HL-60 (cell line): ENCODE measurements around the gene CDC5L.

ENCODE experiments used
- DNase-seq, 2 experiments: peaks; one replicate each; pipeline ENCODE4 v3.0.0-alpha.2; 2010 to 2020; ENCODE audit warnings: low read depth in 1 of 2, low spot score in 1 of 2
- H3K27ac ChIP-seq: fragments of 250-450 bp; sonication (Bioruptor Pico); replicated peaks from 2 replicates; pipeline ENCODE4 v1.5.1; 2020; ENCODE audit warnings: mild to moderate bottlenecking, moderate library complexity
- H3K27me3 ChIP-seq: fragments of 250-450 bp; sonication (Bioruptor Pico); 2 replicates; pipeline ENCODE4 v1.5.1; 2021; ENCODE audit warnings: mild to moderate bottlenecking, moderate library complexity; ENCODE audit not compliant: insufficient read depth, poor library complexity, severe bottlenecking
- H3K4me3 ChIP-seq: replicated peaks from 2 replicates; pipeline ENCODE4 v1.5.1; 2011; ENCODE audit warnings: mild to moderate bottlenecking, control low read depth, low read length; ENCODE audit not compliant: insufficient read depth
- CTCF ChIP-seq: IDR thresholded peaks from one replicate; pipeline ENCODE4 v1.5.1; 2011; ENCODE audit warnings: low read length, control low read depth, inconsistent platforms; ENCODE audit not compliant: insufficient read depth
- GABPA ChIP-seq: IDR thresholded peaks from 2 replicates; pipeline ENCODE4 v1.6.1; 2012; ENCODE audit warnings: low read depth
- POLR2AphosphoS5 ChIP-seq: IDR thresholded peaks from 2 replicates; pipeline ENCODE4 v1.6.1; 2012; ENCODE audit warnings: low read depth
- REST ChIP-seq: IDR thresholded peaks from 2 replicates; pipeline ENCODE4 v1.6.1; 2012; ENCODE audit warnings: low read depth; ENCODE audit not compliant: insufficient replicate concordance
- SPI1 ChIP-seq: IDR thresholded peaks from 2 replicates; pipeline ENCODE4 v1.6.1; 2012; ENCODE audit warnings: low read depth, mild to moderate bottlenecking, borderline replicate concordance

CDC5L gene

GRCh38 chr6:44377971-44378370, 9.5 kb upstream of the CDC5L start:
- DNase-seq: no peak
- no peak for TF ChIP-seq GABPA
- no peak for TF ChIP-seq POLR2AphosphoS5
- TF ChIP-seq SPI1: no peak
- TF ChIP-seq CTCF: no peak
- no peak for TF ChIP-seq REST
- Histone ChIP-seq H3K4me3 (no peak overlapping the region), H3K27me3 (no peaks in the 10 kb centered on the region), H3K27ac (no peak overlapping the region)

GRCh38 chr6:44381739-44382138, 5.8 kb upstream of the CDC5L start:
- H3K27ac ChIP-seq: no peak overlapping the region
- no peak for TF ChIP-seq GABPA
- peak; percentile 70; the same call in 1 of the 2 replicates for TF ChIP-seq SPI1
- peak; percentile 84 for TF ChIP-seq POLR2AphosphoS5
- TF ChIP-seq REST: no peak
- H3K27me3 ChIP-seq: no peaks in the 10 kb centered on the region
- H3K4me3 ChIP-seq: no peak overlapping the region
- peak; percentile 92 to 94 for DNase-seq

- no peak for DNase-seq
- Histone ChIP-seq H3K27ac (no peak overlapping the region), H3K4me3 (peak overlapping the region; percentile 89), H3K27me3 (no peaks in the 10 kb centered on the region)
- TF ChIP-seq REST (no peak), GABPA (no peak), SPI1 (no peak), CTCF (no peak), POLR2AphosphoS5 (no peak)
Observed at GRCh38 chr6:44386364-44386928, 1.1 kb upstream of the CDC5L start.
